Activated CD8-positive, alpha-beta memory T cell treated with anti-CD3 and anti-CD28 coated beads, Interleukin-2, amount 50 U/mL, for 24 hours (primary cell): Measurements from ENCODE around the gene NLGN1.

Experiments used
- DNase-seq: peaks from one replicate; pipeline ENCODE4 v3.0.0-alpha.2; 2020; ENCODE audit errors: extremely low read depth

Gene NLGN1

DNA sequence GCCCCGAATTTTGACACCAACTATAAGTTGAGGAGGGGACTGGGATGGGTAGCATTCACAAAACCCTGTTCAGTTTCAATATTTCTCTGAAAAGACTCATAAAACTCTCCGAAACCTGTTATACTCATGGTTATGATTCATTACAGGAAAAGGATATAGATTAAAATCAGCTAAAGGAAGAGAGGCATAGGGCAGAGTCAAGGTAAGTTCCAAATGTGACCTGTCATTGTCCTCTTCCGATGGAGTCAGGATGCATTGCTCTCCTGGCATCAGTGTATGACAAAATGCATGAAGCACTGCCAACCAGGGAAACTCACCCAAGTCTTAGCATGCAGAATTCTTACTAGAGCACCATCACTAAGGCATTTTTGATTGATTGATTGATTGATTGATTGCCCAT is 936.6 kb downstream of the NLGN1 start:
- no peak for DNase-seq

- no peak for DNase-seq
These were observed 937.8 kb downstream of the NLGN1 start for GRCh38 chr3:174335324-174335723.

DNA sequence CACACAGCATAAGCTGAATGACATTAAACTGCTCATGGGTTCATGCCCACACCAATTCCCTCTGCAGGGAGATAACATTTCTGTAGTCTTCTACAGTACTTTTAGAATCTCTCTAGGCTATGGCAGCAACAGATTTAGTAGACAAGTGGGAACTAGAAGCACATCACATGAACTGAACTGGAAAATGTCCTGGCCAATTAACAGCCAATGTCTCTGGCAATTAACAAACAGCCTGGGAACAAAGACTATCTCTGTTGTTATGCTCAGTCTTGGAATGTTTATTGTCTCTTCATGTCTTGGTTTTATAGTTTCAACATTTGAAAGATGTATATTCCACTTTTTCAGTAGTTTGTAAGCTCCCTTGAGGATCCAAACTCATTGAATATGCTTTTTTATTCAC is 938.4 kb downstream of the NLGN1 start:
- DNase-seq, result no peak
